ENCODE measurements around the gene CRYBB1.

The CRYBB1 gene

GRCh38 chr22:26574001-26574723, 43.7 kb downstream of the CRYBB1 start:
- DNase-seq = no peak

DNA sequence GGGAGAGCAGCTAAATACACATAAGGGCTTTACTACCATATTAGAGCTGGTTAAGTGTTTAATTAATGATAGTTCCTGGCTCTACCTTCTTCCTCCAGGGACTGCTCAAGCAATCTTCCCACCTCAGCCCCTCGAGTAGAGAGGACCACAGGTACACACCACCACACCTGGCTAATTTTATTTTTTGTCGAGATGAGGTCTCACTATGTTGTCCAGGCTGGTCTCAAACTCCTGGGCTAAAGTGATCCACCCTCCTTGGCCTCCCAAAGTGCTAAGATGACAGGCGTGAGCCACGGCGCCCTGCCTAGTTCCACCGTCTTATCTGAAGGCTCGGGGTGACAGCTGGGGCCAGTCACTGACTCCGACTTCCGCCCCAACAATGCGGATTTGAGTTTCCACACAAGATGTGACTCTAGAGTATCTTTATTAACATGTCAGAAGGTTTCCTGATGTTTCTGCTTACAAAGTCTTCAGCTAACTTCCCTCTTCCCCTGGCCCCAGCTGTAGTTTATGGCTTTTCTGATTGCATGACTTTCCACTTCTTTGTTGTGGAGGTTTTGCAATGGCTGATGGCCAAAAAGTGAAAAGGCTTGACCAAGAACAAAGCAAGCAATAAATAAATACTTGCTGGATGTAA, 44.7 kb downstream of the CRYBB1 start:
- no peak for DNase-seq

- no peak for DNase-seq
These were observed 46.8 kb downstream of the CRYBB1 start for GRCh38 chr22:26570864-26571525.

GRCh38 chr22:26570115-26570514, 47.7 kb downstream of the CRYBB1 start:
- DNase-seq = no peak

- no peak for DNase-seq
These were observed 49.6 kb downstream of the CRYBB1 start for GRCh38 chr22:26568207-26568706.

DNA sequence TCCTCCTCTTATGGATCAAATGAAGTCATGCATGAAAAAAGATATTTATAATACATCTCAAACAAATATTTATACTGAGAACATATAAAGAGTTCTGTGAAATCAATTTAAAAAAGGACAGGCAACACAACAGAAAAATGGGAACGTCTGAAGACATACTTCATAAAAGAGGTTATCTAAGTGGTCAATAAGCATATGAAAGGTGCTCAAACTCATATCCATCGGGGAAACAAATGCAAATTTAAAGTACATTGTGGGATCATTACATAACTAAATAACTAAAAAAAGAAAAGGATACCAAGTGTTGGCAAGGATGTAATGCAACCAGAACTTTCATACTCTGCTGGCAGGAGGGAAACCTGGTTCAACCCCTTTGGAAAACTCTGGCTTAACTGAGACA, 50.2 kb downstream of the CRYBB1 start:
- no peak for DNase-seq

GRCh38 chr22:26566994-26567393, 50.8 kb downstream of the CRYBB1 start:
- no peak for DNase-seq

DNA sequence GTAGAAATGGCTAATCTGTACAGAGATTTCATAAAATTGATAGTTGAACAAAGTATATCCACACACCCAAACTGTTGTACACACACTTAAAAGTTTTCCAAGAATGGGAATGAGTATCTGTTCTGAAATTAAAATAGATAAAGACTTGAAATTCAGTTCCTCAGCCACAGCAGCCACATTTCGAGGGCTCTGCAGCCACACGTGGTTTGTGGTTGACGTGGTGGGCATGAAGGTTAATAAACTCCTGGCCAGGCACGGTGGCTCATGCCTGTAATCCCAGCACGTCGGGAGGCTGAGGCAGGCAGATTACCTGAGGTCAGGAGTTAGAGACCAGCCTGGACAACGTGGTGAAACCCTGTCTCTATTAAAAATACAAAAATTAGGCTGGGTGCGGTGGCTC, 51.9 kb downstream of the CRYBB1 start:
- DNase-seq = no peak

GRCh38 chr22:26565181-26565580, 52.6 kb downstream of the CRYBB1 start:
- DNase-seq = no peak

- no peak for DNase-seq
These were observed 53.2 kb downstream of the CRYBB1 start for GRCh38 chr22:26564672-26565071.

GRCh38 chr22:26564181-26564580, 53.6 kb downstream of the CRYBB1 start:
- no peak for DNase-seq

DNA sequence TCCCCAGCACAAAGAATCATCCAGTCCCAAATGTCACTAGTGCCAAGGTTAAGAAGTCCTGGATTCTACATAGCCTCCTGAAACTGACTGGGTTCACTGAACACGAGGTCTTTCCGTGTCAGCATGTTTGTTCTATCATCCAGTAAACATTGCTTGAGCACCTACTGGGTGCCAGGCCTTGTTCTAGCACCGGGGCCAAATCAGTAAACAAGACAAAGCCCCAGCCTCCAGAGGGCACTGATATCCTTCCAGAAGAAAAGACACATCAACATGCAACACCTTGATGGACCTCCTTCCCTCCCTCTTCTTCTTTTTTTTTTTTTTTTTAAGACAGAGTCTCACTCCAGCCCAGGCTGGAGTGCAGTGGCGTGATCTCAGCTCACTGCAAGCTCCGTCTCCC, 54.8 kb downstream of the CRYBB1 start:
- no peak for DNase-seq

DNA sequence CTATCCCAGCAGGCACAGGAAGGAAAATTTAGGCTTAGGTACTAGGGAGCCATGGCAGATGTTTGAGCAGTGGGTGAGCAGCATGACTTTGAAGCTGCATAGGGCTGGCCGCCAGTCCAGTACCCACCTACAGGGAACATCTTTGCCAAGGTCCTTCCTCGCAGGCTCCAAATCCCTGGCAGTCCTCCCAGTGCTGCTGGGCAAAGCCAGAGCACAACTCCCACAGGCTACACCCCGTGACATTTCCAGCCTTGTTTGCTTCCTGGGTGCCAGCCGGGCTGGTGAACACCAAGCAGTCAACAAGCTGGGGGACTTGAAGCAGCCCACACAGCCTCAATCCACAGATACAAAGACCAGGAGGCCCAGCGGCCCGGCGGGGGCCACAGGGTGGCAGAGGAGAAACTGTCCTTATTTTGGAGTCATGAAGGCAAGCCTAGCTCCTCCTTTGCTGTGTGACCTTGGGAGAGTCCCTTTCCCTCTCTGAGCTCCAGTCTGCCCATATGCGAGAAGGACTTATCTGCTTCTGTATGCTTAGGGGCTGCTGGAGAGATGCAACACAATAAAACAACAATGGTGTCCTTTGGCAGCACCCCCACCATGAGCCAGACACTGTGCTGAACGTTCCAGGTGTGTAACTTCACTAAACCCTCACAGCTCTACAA, 55.9 kb downstream of the CRYBB1 start:
- no peak for DNase-seq

DNA sequence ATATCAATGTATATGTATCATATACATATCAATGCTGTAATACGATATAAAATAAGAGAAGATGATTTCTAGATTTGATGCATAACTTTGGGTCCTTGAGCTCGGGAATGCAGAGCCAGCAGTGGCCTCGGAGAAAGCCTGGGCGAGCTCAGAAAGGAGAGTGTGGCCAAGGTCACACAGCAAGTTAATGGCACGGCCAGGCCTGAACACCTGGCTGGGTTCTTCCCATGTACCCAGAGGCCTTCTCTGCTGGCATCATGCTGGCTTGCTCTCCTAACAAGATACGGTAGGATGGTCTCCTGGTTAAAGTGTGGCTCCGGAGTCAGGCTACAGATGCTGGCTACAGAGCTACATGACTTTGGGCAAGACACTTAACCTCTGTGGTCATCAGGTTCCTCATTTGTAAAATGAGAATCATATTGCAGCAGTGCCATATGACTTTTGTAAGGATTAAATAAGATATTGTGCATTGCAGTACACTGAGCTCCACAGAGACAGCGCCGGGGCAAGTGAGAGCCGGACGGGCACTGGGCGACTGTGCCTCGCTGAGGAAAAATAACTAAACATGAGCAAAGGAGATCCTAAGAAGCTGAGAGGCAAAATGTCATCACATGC, 57.8 kb downstream of the CRYBB1 start:
- no peak for DNase-seq

DNA sequence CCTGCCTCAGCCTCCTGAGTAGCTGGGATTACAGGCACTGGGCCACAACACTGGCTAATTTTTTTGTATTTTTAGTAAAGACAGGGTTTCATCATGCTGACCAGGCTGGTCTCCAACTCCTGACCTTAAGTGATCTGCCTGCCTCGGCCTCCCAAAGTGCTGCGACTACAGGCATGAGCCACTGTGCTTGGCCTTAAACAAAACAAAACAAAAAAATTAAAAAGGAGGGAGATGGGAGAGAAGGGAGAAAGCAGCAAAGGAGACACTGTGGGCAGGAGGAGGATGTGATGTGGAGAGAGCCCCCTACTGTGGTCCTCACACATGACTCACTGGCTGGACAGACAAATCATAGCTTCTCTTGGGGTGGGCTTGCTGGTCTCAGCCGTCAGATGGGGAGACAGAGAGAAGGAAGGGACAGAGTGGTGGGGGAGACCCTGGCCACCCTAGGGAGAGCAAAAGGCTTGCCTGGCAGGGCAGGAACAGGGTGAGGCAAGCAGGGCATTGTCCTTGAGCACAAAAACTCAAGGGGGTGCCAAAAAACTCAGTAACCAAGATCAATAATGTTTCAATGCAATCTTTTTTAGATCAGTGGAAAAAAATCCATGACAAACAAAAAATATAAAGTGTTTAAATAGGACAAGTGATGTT, 59.5 kb downstream of the CRYBB1 start:
- no peak for DNase-seq

- no peak for DNase-seq
These were observed 60.9 kb downstream of the CRYBB1 start for GRCh38 chr22:26556904-26557303.

DNA sequence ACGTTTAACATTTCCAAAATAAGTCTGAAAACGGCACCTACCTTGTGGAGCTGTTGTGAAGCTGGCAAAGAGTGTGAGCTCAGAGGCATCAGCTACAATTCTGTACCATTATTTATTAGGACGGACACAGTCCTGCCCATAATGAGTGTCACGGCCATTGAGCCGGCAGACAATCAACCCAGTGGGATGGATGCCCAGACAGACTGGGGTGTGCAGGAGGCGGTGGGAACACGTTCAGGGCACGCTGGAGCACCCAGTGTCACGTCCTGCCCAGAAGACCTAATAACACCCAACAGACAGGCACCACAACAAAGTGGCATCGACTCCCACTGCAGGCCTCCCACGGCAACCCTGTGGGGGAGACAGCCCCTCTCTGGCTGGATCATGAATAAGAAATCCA, 62.3 kb downstream of the CRYBB1 start:
- DNase-seq = no peak

DNA sequence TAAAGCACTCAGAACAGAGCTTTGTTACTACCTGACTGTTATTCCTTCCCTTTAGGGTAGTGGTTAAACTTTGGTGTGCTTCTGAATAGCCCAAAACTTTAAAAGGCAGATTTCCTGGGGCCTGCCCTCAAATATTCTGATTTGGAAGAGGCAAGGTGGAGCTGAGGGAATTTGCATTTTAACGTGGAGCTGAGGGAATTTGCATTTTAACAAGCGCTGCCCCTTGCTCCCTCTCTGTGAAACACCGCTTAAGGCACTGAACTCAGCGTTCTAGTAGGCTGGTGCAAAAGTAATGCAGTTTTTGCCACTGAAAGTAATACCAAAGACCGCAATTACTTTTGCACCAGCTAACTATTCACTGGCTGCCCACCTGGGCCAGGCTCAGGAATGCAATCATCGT, 62.9 kb downstream of the CRYBB1 start:
- no peak for DNase-seq

- no peak for DNase-seq
These were observed 64.6 kb downstream of the CRYBB1 start for GRCh38 chr22:26553056-26553752.

GRCh38 chr22:26552466-26552865, 65.4 kb downstream of the CRYBB1 start:
- DNase-seq = no peak

DNA sequence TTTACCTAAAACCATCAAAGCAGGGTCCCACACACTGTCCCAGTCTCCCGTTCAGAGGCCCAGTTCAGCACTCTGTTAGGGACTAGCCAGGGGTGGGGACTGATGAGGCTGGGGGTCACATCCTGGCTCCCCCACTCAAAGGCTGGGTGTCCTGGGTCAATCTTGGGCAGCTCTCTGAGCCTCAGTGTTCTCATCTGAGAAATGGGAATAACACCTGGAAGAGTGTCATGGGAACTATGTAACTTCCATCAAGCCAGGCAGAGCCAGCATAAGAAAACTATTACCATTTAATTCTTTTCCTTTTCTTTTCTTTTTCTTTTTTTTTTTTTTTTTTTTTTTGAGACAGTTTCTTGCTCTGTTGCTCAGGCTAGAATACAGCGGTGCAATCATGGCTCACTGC, 66.3 kb downstream of the CRYBB1 start:
- DNase-seq = no peak

GRCh38 chr22:26550498-26551033, 67.3 kb downstream of the CRYBB1 start:
- DNase-seq = no peak
